SH-SY5Y (cell line): ENCODE results near the gene KIAA1328.

ENCODE experiments used
- GATA2 ChIP-seq: IDR thresholded peaks from 2 replicates; pipeline ENCODE4 v1.6.1; 2011; ENCODE audit warnings: mild to moderate bottlenecking, low read depth, low read length
- GATA3 ChIP-seq: IDR thresholded peaks from 2 replicates; pipeline ENCODE4 v1.6.1; 2011; ENCODE audit warnings: low read depth, mild to moderate bottlenecking, low read length, moderate library complexity

DNA sequence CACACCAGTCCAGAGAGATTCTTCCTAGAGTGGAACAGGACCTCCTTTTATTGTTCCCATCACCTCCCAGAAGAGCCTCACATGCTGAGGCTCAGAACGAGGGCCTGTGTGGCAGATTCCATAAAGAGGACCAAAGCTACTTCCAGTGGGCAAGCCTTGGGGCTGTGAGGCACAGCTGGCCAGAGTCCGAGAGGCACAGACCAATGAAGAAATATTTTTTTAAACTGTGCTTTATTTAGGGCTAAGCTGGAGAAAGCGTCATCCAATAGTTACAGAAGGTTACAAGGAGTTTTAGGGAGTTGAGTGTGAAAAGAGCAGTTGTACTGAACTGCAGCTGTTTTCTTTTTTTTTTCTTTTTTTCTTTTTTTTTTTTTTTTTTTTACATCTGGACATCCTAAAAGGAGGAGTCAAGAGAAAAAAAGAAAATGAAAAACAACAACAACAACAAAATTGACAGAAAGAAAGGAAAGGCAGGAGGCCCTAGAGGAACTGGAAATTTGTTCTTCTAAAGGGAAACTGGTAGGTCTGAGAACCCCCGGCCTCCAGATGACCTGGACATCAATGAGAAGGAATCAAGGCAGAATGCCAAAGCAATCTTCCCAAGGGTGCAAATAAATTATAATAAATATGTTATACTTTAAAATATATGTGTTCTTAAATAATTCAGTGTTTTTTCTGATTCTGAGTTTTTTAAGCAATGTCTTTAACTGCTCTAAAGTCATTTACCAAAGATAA is 414.1 kb downstream of the KIAA1328 start:
- no peak for TF ChIP-seq GATA2
- no peak for TF ChIP-seq GATA3
